Endothelial cell of umbilical vein (primary cell): ENCODE results near the gene FLT3. TPM values are rescaled to one million over a fixed set of nuclear protein-coding genes. Genes with fewer than 3 reads are reported as not detected.

Experiments used
- BruUV-seq: library from RNA; stranded (reverse); fragments of 400-500 nt; replicated peaks from 2 replicates; lab custom pipeline; 2021; lab: Mats Ljungman, UMichigan
- CTCF ChIA-PET: fragments of 300-600, 350-600 bp; sonication (Branson Sonifier 250); formaldehyde crosslinking; loops from one replicate; lab custom pipeline; 2021; ENCODE audit warnings: antibody characterized with exemption, inconsistent platforms; lab: Charles Lee
- POLR2A ChIA-PET: fragments of 300-600, 350-600 bp; sonication (Branson Sonifier 250); formaldehyde crosslinking; loops from one replicate; lab custom pipeline; 2021; ENCODE audit warnings: antibody characterized with exemption, inconsistent platforms; lab: Charles Lee
- DNase-seq: peaks from one replicate; pipeline ENCODE4 v3.0.0-alpha.2; 2011; ENCODE audit warnings: low read depth, low spot score
- FAIRE-seq: peaks from 2 replicates; lab custom pipeline; 2011; peaks lifted over from hg19 to GRCh38; lab: Jason Lieb, UNC
- H2AFZ ChIP-seq: 2 replicates; pipeline ENCODE4 v1.6.0; 2012; ENCODE audit warnings: low read depth, low read length, control low read depth, inconsistent platforms
- H3K27ac ChIP-seq: 2 replicates; pipeline ENCODE4 v1.5.1; 2011; ENCODE audit warnings: low read depth, mild to moderate bottlenecking, control low read depth, low read length, moderate library complexity; ENCODE audit not compliant: insufficient read depth
- H3K27me3 ChIP-seq, 2 experiments: 2 replicates each; pipeline versions ENCODE4 v1.6.0 to v1.6.1; 2011; ENCODE audit warnings: low read length in 2 of 2, mixed read lengths in 1 of 2; ENCODE audit not compliant: control insufficient read depth in 2 of 2, insufficient read depth in 2 of 2
- H3K36me3 ChIP-seq, 2 experiments: 2 replicates in 1 of 2; 3 replicates in 1 of 2; pipeline ENCODE4 v1.5.1; 2011; ENCODE audit warnings: low read length in 2 of 2, mild to moderate bottlenecking in 1 of 2, moderate library complexity in 1 of 2; ENCODE audit not compliant: control insufficient read depth in 2 of 2, insufficient read depth in 2 of 2; ENCODE audit errors: extremely low read depth in 1 of 2
- H3K4me1 ChIP-seq: 3 replicates; pipeline ENCODE4 v1.5.1; 2011; ENCODE audit warnings: mild to moderate bottlenecking, low read length; ENCODE audit not compliant: control insufficient read depth, insufficient read depth; ENCODE audit errors: extremely low read depth
- H3K4me2 ChIP-seq: 2 replicates; pipeline ENCODE4 v1.6.1; 2011; ENCODE audit warnings: low read length, control low read depth, mixed read lengths; ENCODE audit not compliant: insufficient read depth
- H3K4me3 ChIP-seq, 3 experiments: fragments of 200-600 bp in 1 of 3; sonication (generic), shearing (Covaris generic) in 1 of 3; replicated peaks in 1 of 3; 2 replicates each; pipeline ENCODE4 v1.5.1; 2011 to 2016; ENCODE audit warnings: control low read depth in 3 of 3, low read length in 3 of 3, mild to moderate bottlenecking in 2 of 3, inconsistent platforms in 1 of 3, low read depth in 1 of 3, moderate library complexity in 1 of 3; ENCODE audit not compliant: insufficient read depth in 1 of 3
- H3K79me2 ChIP-seq: 2 replicates; pipeline ENCODE4 v1.6.0; 2012; ENCODE audit warnings: low read length, inconsistent platforms; ENCODE audit not compliant: control insufficient read depth, insufficient read depth
- H3K9ac ChIP-seq: replicated peaks from 2 replicates; pipeline ENCODE3; 2011; ENCODE audit warnings: low read length, control low read depth; ENCODE audit not compliant: insufficient read depth; ENCODE audit errors: extremely low read depth
- H3K9me1 ChIP-seq: replicated peaks from 3 replicates; pipeline ENCODE4 v1.6.0; 2011; ENCODE audit warnings: mild to moderate bottlenecking, low read length; ENCODE audit not compliant: control insufficient read depth, insufficient read depth; ENCODE audit errors: extremely low read depth
- H3K9me3 ChIP-seq: replicated peaks from 2 replicates; pipeline ENCODE4 v1.5.1; 2012; ENCODE audit warnings: low read length, inconsistent platforms; ENCODE audit not compliant: control insufficient read depth, insufficient read depth
- H4K20me1 ChIP-seq: replicated peaks from 2 replicates; pipeline ENCODE3; 2011; ENCODE audit warnings: mild to moderate bottlenecking, low read length; ENCODE audit not compliant: control insufficient read depth, insufficient read depth; ENCODE audit errors: extremely low read depth
- CTCF ChIP-seq, 2 donors: IDR thresholded peaks; 1 replicate in 1 of 2; 2 replicates in 1 of 2; pipeline ENCODE4 v1.5.1; 2011; ENCODE audit warnings: low read length in 2 of 2, mild to moderate bottlenecking in 2 of 2, moderate library complexity in 2 of 2, control low read depth in 1 of 2, inconsistent platforms in 1 of 2, low read depth in 1 of 2; ENCODE audit not compliant: insufficient read depth in 1 of 2; ENCODE audit errors: extremely low read depth in 1 of 2
- EZH2 ChIP-seq: IDR thresholded peaks from 2 replicates; pipeline ENCODE4 v1.6.1; 2012; ENCODE audit warnings: borderline replicate concordance, low read depth, mild to moderate bottlenecking, moderate library complexity, low read length, inconsistent platforms; ENCODE audit not compliant: severe bottlenecking
- GATA2 ChIP-seq: IDR thresholded peaks from 2 replicates; pipeline ENCODE4 v1.7.0; 2011; ENCODE audit warnings: low read depth, mild to moderate bottlenecking, moderate library complexity, mixed read lengths, low read length; ENCODE audit not compliant: insufficient read length, insufficient read depth
- MYC ChIP-seq: IDR thresholded peaks from one replicate; pipeline ENCODE4 v1.6.1; 2011; ENCODE audit warnings: mild to moderate bottlenecking, low read depth, low read length
- dilution Hi-C: fragments of 300-500 bp; cut with MboI; formaldehyde crosslinking; loops from one replicate; pipeline ENCODE4 v1.15.0; 2019; ENCODE audit warnings: low sequenced_read_pairs; ENCODE audit not compliant: extremely low pct_ligation_motif_present
- intact Hi-C: fragments of 100-400 bp; cut with micrococcal nuclease; formaldehyde crosslinking; loops from one replicate; pipeline ENCODE4 v1.10.0; 2022
- polyA plus RNA-seq, 4 experiments: library from polyadenylated mRNA; depleted of rRNA in 3 of 4; stranded (reverse) in 3 of 4; unstranded in 1 of 4; fragments of >200 nt; gene quantifications; 2 replicates each; pipeline versions ENCODE4 v1.2.1 to v1.2.3, GENCODE V29; 2011 to 2012; ENCODE audit warnings: missing spikeins in 1 of 4
- total RNA-seq: library from RNA; stranded (reverse); gene quantifications from 2 replicates; pipeline ENCODE4 v1.2.3, GENCODE V29; 2021

FLT3 gene
- total and polyA plus RNA-seq, 2 donors (not counting 3 experiments of a cell fraction or from before 2014, with no cell fraction given), result 0.03 TPM; not detected in 1

- intact Hi-C loops, result loop anchor here (10.0 kb wide), 1 partner anchor 590 kb away; no protein-coding TSS in a partner anchor
- no peak for DNase-seq
- Histone ChIP-seq H3K4me3 (no peak overlapping the region), H2AFZ (no peak overlapping the region), H3K9me1 (no peaks in the 10 kb centered on the region), H3K79me2 (no peaks in the 10 kb centered on the region), H4K20me1 (no peaks in the 10 kb centered on the region), H3K36me3 (no peaks in the 10 kb centered on the region), H3K27me3 (peaks cover 40 to 76% of the 10 kb centered on the region in 2 experiments), H3K27ac (no peak overlapping the region), H3K9ac (no peak overlapping the region), H3K4me2 (no peak overlapping the region), H3K4me1 (peaks cover 15% of the 10 kb centered on the region), H3K9me3 (no peaks in the 10 kb centered on the region)
- ChIA-PET CTCF (interaction anchor here (1.1 to 5.2 kb wide), 17 partner anchors 9 to 970 kb away, joined by 4 to 135 read pairs (median 11); partner anchors contain the start of gene PDX1), POLR2A (no interaction called here)
- no peak for FAIRE-seq
- no TSS peak for BruUV-seq
- TF ChIP-seq GATA2 (no peak), CTCF (IDR thresholded peaks at IDR 0.05; ENCODE audit: extremely low read depth in 1 of 2, insufficient read depth in 1 of 2, low read depth in 1 of 2, low read length in 2 of 2) (no peak)
- dilution Hi-C loops, result no loop called here
These were observed 145.3 kb downstream of the FLT3 start for GRCh38 chr13:27955014-27955591.

GRCh38 chr13:27954406-27954851, 145.9 kb downstream of the FLT3 start:
- intact Hi-C loops (loop anchor here (1.0 to 10.0 kb wide), 3 partner anchors 30 to 590 kb away; no protein-coding TSS in a partner anchor), dilution Hi-C loops (no loop called here)
- no peaks in the 10 kb centered on the region for H3K36me3 ChIP-seq
- no TSS peak for BruUV-seq
- no peak for FAIRE-seq
- H2AFZ ChIP-seq, result peak overlapping the region; percentile 99
- peak overlapping the region; percentile 17 to 32 (median 27) for H3K4me3 ChIP-seq
- ChIA-PET POLR2A (no interaction called here), CTCF (interaction anchor here (0.6 to 5.2 kb wide), 44 partner anchors 8 to 1458 kb away, joined by 3 to 135 read pairs (median 6); partner anchors contain the start of genes PDX1 and POLR1D)
- no peak for TF ChIP-seq MYC
- peak; percentile 80 for TF ChIP-seq EZH2
- no peak overlapping the region for H3K9ac ChIP-seq
- H3K27ac ChIP-seq, result no peak overlapping the region
- peaks cover 15% of the 10 kb centered on the region for H3K4me1 ChIP-seq
- H3K4me2 ChIP-seq, result peak overlapping the region; percentile 84
- no peaks in the 10 kb centered on the region for H3K9me1 ChIP-seq
- no peaks in the 10 kb centered on the region for H3K79me2 ChIP-seq
- peaks cover 41 to 72% of the 10 kb centered on the region in 2 experiments for H3K27me3 ChIP-seq
- DNase-seq, result peak; percentile 31
- no peaks in the 10 kb centered on the region for H4K20me1 ChIP-seq
- H3K9me3 ChIP-seq, result no peaks in the 10 kb centered on the region
